Prostate gland (tissue), 2 donors: ENCODE data around the gene ELMO1. TPM values are rescaled to one million over a fixed set of nuclear protein-coding genes. Genes with fewer than 3 reads are reported as not detected.

Experiments used
- DNase-seq: peaks from one replicate; pipeline ENCODE4 v3.0.0-alpha.2; 2019; ENCODE audit warnings: low spot score
- H3K27ac ChIP-seq, 2 donors: fragments of 200-600 bp; sonication (generic); 2 replicates each; pipeline ENCODE4 v1.5.1; 2017 to 2019
- H3K27me3 ChIP-seq: fragments of 200-600 bp; sonication (generic); replicated peaks from 2 replicates; pipeline ENCODE4 v1.5.1; 2019; ENCODE audit not compliant: insufficient read depth
- H3K36me3 ChIP-seq, 2 donors: fragments of 200-600 bp; sonication (generic); 1 replicate in 1 of 2; 2 replicates in 1 of 2; pipeline versions ENCODE4 v1.5.1 to v1.8.1; 2017 to 2019
- H3K4me1 ChIP-seq: fragments of 200-600 bp; sonication (generic); replicated peaks from 2 replicates; pipeline ENCODE4 v1.5.1; 2019
- H3K4me3 ChIP-seq, 2 donors: fragments of 200-600 bp; sonication (generic); 2 replicates each; pipeline ENCODE4 v1.5.1; 2017 to 2019
- H3K9me3 ChIP-seq: fragments of 200-600 bp; sonication (generic); 2 replicates; pipeline ENCODE4 v1.5.1; 2017
- POLR2A ChIP-seq: fragments of 450-650 bp; IDR thresholded peaks from one replicate; pipeline ENCODE4 v1.6.1; 2016; ENCODE audit warnings: antibody characterized with exemption, mild to moderate bottlenecking
- POLR2AphosphoS5 ChIP-seq: sonication (generic); formaldehyde crosslinking; IDR thresholded peaks from one replicate; pipeline ENCODE4 v1.6.1; 2017; ENCODE audit warnings: antibody characterized with exemption
- WGBS: methylation state at CpG from one replicate; pipeline ENCODE4 v1.1.5; 2018; 5-methylcytosine and 5-hydroxymethylcytosine counted together
- intact Hi-C: fragments of 100-400 bp; cut with DNase I; formaldehyde crosslinking; loops from one replicate; pipeline ENCODE4 v1.14.2; 2022
- total RNA-seq, 2 donors: library from RNA; depleted of rRNA; stranded (reverse); fragments of >200 nt; gene quantifications; one replicate each; pipeline ENCODE4 v1.1.0, GENCODE V29; 2016
- TF ChIP-seq, protein P1 (sequence below), 4 experiments: fragments of 200-600 bp in 2 of 4; fragments of 450-650 bp in 2 of 4; sonication (generic) in 2 of 4; IDR thresholded peaks; 1 replicate in 3 of 4; 2 replicates in 1 of 4; pipeline ENCODE4 v1.5.1; 2016 to 2019; ENCODE audit warnings: antibody characterized with exemption in 4 of 4, mild to moderate bottlenecking in 2 of 4, moderate library complexity in 2 of 4

Gene ELMO1
- total RNA-seq, 2 donors from 2014 or later, result 6.7 to 19.3 TPM

- no peak for DNase-seq
- Histone ChIP-seq H3K27ac (no peak overlapping the region), H3K9me3 (no peaks in the 10 kb centered on the region), H3K4me1 (no peaks in the 10 kb centered on the region), H3K27me3 (no peaks in the 10 kb centered on the region), H3K36me3 (no peaks in the 10 kb centered on the region), H3K4me3 (no peak overlapping the region)
- TF ChIP-seq POLR2A (no peak), POLR2AphosphoS5 (no peak)
- TF ChIP-seq, protein P1, sequence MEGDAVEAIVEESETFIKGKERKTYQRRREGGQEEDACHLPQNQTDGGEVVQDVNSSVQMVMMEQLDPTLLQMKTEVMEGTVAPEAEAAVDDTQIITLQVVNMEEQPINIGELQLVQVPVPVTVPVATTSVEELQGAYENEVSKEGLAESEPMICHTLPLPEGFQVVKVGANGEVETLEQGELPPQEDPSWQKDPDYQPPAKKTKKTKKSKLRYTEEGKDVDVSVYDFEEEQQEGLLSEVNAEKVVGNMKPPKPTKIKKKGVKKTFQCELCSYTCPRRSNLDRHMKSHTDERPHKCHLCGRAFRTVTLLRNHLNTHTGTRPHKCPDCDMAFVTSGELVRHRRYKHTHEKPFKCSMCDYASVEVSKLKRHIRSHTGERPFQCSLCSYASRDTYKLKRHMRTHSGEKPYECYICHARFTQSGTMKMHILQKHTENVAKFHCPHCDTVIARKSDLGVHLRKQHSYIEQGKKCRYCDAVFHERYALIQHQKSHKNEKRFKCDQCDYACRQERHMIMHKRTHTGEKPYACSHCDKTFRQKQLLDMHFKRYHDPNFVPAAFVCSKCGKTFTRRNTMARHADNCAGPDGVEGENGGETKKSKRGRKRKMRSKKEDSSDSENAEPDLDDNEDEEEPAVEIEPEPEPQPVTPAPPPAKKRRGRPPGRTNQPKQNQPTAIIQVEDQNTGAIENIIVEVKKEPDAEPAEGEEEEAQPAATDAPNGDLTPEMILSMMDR (IDR thresholded peaks at IDR 0.05), result no peak
- WGBS, result 74% methylated on average over 6 of the region's 6 CpGs
- intact Hi-C loops, result no loop called here
Measured at GRCh38 chr7:37311355-37311754, 137.3 kb downstream of the ELMO1 start.

- Histone ChIP-seq H3K4me3 (no peak overlapping the region), H3K27ac (no peak overlapping the region), H3K9me3 (no peaks in the 10 kb centered on the region), H3K4me1 (no peaks in the 10 kb centered on the region), H3K36me3 (no peaks in the 10 kb centered on the region), H3K27me3 (no peaks in the 10 kb centered on the region)
- TF ChIP-seq POLR2AphosphoS5 (no peak), POLR2A (no peak)
- TF ChIP-seq, protein P1 (IDR thresholded peaks at IDR 0.05), result no peak
- WGBS, result 77% methylated on average over 3 of the region's 3 CpGs
- intact Hi-C loops, result no loop called here
- no peak for DNase-seq
Measured at GRCh38 chr7:37310327-37311080, 138.2 kb downstream of the ELMO1 start.

DNA sequence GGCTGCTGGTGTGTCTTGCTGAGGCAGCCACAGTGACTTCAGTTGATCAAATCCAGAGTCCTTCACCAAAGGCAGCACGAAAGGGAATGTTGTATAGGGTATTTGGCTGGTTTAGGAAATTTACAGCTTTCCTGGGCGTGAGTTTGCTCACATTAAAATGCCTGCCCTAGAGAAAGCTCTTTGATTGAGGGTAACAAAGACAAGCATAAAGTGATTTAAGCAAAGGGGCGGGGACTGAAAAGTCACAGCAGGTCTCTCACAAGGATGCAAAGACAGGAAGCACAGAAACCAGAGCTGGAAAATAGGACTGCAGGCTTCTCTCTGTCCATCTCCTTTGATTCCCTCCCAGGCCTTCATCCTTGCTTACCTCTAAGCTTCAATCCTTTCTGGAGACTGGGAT is 139.2 kb downstream of the ELMO1 start:
- TF ChIP-seq POLR2A (no peak), POLR2AphosphoS5 (no peak)
- TF ChIP-seq, protein P1 (IDR thresholded peaks at IDR 0.05), result no peak
- Histone ChIP-seq H3K27ac (no peak overlapping the region), H3K4me3 (no peak overlapping the region), H3K4me1 (no peaks in the 10 kb centered on the region), H3K9me3 (no peaks in the 10 kb centered on the region), H3K27me3 (no peaks in the 10 kb centered on the region), H3K36me3 (no peaks in the 10 kb centered on the region)
- intact Hi-C loops, result no loop called here
- no peak for DNase-seq
- 85% methylated on average over 3 of the region's 3 CpGs for WGBS

- Histone ChIP-seq H3K4me1 (no peaks in the 10 kb centered on the region), H3K4me3 (no peak overlapping the region), H3K9me3 (no peaks in the 10 kb centered on the region), H3K27me3 (no peaks in the 10 kb centered on the region), H3K27ac (no peak overlapping the region), H3K36me3 (no peaks in the 10 kb centered on the region)
- intact Hi-C loops, result no loop called here
- TF ChIP-seq POLR2AphosphoS5 (no peak), POLR2A (no peak)
- TF ChIP-seq, protein P1 (IDR thresholded peaks at IDR 0.05), result no peak
- 77% methylated on average over 3 of the region's 3 CpGs for WGBS
- no peak for DNase-seq
Measured at GRCh38 chr7:37304921-37305320, 143.7 kb downstream of the ELMO1 start.

DNA sequence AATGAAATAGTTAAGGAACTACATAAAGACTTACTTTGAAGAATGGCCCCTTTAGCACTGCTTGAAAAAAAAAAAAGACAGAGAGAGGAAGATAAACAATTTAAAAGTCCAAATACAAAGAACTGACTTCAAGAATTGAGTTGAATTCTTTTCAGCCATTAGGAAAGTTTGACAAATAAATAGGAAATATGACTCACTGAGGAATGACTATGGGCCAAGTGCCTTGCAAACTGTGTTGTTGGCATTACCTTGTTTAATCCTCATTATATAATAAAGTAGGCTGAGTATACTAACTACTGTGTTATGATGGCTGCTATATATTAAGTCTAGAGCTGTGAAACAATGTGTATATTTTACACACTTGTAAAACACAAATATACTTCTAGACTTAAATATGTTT is 151.1 kb downstream of the ELMO1 start:
- no peak overlapping the region for H3K27ac ChIP-seq
- H3K9me3 ChIP-seq, result no peaks in the 10 kb centered on the region
- H3K27me3 ChIP-seq, result no peaks in the 10 kb centered on the region
- intact Hi-C loops, result no loop called here
- no peaks in the 10 kb centered on the region for H3K4me1 ChIP-seq
- TF ChIP-seq POLR2AphosphoS5 (peak; percentile 10), POLR2A (no peak)
- TF ChIP-seq, protein P1 (IDR thresholded peaks at IDR 0.05), result no peak
- no peak for DNase-seq
- H3K4me3 ChIP-seq, result no peak overlapping the region
- no peaks in the 10 kb centered on the region for H3K36me3 ChIP-seq
